GM21576 (cell line): ENCODE measurements around the gene RGS11.

Experiments
- ATAC-seq: cut with Tn5 transposase; IDR thresholded peaks from one replicate; pipeline ENCODE4 v1.9.1; 2021; ENCODE audit warnings: mild to moderate bottlenecking, moderate library complexity; ENCODE audit not compliant: unreplicated experiment

Gene RGS11

DNA sequence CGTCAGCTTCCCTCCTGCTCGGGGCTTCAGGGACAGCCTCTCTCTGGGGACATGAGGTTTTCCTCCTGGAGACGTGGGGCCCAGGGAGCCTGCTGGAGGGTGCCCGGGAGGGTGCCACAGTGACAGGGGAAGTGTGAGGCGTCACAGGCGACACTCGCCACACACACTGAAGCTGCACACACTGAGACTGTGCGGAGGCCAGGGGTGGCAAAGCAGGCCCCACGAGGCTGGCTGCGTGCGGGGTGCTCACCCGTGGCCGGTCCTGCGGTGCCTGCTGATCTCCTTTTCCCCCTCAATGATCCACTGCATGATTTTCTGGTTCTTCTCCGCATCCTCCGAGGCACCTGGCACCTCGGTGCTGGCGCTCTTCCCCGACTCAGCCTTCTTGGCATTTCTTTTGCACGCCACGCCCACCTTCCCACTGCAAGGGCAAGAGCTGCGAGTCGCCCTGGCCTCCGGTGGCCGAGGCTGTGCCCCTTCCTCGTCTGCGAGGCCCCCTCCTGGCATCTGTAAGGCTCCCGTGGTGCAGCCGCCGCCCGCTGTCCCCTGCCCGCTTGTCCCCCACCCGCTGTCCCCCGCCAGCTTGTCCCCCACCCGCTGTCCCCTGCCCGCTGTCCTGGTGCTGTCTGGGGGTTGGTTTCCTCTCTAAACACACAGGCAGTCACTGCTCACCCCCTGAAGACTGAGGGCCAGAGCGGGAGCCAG, 21.2 kb upstream of the RGS11 start:
- ATAC-seq, result no peak

DNA sequence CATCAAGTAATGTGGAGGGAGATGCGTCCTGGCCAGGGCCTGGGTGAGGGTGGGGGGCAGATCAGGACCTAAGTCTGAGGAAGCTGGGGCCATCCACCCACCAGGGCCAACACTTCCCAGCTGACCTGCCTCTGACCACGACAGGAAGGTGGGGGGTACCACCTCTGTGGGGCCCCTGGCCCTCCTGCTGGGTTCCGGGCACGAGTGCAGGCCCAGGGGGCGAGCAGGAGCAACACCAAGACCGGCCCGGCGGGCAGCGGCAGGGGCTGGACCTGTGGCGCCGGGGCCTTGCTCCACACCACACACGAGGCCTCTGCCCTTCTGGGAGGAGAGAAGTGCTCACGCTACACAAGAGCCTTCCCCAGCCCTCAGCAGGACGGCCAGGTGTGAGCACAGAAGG, 20.5 kb upstream of the RGS11 start:
- ATAC-seq, result no peak

GRCh38 chr16:293043-293775, 17.5 kb upstream of the RGS11 start:
- ATAC-seq, result no peak

DNA sequence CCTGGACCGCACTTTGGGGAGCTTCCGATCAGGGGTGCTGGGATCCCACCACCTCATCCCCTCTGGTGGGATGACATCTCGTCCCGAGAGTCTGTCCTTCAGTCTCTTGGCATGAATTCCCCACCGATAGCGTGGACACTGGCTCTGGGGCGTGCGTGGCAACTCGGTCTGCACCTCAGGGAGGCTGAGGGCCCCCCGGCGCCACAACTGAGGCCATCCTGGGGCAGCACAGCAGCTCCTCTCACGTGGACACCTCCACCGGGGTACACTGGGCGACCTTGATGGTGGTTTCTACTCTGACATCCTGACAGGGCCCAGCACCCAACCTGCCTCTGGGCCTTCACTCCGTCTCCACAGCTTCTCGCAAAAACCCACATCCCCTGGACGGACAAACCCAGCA, 15.8 kb upstream of the RGS11 start:
- no peak for ATAC-seq

- ATAC-seq, result no peak
Observed at GRCh38 chr16:290681-291405, 15.1 kb upstream of the RGS11 start.

DNA sequence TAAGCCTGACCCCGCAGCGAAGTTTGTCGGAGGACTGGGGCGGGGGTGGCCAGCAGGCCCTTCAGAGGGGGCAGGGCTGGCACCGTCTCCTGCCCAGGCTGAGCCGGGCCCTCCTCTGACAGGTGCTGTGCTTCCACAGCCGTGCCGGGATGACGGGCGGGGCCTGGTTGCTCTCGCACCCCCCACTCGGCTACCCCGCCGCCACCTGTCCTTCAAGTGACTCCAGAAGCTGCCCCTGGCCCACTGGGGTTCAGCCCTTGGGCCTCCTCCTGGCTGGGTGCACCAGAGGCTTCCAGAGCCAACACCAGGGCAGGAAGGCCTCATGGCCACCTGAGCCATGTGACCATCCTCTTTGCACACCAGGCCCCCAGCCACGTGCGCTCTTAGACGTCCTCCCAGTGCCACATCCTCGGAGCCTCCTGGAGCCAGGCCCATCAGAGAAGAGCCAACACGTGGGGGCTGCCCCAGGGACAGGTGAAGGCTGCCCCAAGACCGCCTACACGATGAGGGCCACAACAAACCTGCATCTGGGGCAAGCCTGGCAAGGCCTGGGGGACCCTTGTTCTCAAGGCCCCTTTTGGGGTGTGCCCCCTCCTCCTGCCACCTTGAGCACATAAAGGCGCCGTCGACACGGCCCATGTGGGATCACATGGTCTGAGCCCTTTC, 14.4 kb upstream of the RGS11 start:
- ATAC-seq, result no peak

DNA sequence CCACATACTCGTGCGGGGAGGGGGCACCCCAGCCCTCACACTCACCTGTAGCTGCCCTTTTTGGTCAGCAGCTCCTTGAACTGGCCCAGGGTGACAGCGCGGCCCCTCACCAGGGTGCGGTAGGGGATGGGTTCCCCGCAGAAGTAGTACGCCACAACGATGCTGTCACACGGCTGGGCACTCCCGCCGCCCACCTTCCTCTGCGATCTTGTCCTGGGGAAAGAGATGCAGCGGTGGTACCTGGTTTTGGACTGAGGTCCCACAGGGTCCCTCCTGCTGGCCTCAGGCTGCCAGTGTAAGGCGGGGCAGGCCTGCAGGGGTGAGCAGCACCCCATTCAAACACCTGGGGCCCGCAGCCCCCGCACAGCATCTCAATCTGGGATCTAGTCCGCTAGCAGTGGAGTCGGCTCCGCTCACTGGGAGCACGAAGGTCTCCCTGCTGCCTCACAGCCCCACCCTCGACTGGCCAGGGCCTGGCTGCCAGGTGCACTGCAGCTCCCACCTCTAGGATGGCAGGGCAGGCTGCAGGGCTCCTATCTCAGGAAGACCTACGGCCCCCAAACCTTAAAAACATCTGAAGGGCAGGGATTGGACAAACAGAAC, 13.8 kb upstream of the RGS11 start:
- ATAC-seq, result no peak

GRCh38 chr16:287981-288920, 12.5 kb upstream of the RGS11 start:
- ATAC-seq, result no peak

DNA sequence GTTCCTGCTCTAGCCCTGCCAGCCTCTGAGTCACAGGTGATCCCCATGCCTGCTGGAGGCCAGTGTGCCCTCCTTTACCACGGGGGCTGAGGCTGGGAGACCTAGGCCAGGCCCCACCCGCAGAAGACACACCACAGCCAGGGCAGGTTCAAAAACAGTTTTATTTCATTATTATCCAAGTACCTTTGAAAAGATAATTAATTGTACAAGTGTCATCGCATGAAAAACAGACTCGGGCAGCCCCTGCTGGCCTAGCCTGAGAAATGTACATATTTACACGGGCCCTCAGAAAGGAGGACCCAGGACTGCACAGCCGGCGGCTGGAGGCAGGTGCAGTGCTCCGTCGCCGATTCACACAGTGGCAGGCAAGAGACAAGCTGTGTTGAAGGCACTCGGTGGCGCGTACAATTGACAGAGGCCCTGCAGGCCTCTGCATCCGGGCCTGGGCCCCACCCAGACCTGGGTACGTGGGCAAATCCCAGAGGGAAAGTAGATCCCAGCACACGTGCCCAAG, 11.6 kb upstream of the RGS11 start:
- ATAC-seq, result no peak

DNA sequence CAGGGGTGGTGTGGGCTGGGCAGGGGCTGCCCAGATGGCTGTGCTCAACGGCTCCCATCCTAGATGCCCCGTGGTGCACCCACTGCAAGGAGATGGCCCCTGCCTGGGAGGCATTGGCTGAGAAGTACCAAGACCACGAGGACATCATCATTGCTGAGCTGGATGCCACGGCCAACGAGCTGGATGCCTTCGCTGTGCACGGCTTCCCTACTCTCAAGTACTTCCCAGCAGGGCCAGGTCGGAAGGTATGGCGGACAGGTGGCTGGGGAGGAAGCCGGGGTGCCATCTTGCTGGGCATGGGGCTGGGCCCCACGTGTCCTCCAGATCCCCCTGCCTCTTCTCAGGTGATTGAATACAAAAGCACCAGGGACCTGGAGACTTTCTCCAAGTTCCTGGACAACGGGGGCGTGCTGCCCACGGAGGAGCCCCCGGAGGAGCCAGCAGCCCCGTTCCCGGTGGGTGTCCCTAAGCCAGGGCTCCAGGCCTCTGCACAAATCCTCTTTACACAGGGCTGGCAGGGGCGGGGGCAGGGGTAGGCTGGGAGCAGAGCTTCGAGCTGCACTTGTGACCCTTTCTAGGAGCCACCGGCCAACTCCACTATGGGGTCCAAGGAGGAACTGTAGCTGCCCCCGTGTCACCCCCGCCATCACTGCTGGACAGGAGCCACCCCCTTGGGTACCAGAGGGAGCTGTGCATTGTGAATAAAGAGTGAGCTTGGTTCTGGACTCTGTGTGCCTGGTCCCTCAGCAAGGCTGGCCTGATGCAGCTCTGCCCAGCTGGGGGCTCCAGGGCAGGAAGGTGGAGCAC, 10.9 kb upstream of the RGS11 start:
- ATAC-seq, result no peak

DNA sequence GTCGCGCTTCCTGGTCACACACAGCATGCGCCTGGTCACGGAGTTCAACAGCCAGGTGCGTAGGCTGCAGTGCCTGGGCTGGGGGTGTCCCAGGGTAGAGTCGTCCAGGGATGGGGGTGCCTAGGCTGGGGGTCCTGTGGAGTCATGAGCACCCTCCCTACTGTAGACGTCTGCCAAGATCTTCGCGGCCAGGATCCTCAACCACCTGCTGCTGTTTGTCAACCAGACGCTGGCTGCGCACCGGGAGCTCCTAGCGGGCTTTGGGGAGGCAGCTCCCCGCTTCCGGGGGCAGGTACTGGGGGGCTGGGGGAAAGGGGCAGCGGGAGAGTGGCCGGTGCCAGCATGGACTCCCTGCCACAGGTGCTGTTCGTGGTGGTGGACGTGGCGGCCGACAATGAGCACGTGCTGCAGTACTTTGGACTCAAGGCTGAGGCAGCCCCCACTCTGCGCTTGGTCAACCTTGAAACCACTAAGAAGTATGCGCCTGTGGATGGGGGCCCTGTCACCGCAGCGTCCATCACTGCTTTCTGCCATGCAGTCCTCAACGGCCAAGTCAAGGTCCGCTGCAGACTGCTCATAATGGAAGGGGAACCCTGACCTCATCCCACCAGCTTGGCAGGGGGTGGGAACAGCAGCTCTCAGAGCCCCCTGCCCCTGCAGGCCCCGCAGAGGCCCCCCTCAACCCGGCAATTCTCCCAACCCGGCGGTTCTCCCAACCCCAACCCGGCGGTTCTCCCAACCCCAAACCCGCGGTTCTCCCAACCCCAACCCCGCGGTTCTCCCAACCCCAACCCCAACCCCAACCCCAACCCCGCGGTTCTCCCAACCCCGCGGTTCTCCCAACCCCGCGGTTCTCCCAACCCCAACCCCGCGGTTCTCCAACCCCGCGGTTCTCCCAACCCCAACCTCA, 9.7 kb upstream of the RGS11 start:
- ATAC-seq, result no peak

DNA sequence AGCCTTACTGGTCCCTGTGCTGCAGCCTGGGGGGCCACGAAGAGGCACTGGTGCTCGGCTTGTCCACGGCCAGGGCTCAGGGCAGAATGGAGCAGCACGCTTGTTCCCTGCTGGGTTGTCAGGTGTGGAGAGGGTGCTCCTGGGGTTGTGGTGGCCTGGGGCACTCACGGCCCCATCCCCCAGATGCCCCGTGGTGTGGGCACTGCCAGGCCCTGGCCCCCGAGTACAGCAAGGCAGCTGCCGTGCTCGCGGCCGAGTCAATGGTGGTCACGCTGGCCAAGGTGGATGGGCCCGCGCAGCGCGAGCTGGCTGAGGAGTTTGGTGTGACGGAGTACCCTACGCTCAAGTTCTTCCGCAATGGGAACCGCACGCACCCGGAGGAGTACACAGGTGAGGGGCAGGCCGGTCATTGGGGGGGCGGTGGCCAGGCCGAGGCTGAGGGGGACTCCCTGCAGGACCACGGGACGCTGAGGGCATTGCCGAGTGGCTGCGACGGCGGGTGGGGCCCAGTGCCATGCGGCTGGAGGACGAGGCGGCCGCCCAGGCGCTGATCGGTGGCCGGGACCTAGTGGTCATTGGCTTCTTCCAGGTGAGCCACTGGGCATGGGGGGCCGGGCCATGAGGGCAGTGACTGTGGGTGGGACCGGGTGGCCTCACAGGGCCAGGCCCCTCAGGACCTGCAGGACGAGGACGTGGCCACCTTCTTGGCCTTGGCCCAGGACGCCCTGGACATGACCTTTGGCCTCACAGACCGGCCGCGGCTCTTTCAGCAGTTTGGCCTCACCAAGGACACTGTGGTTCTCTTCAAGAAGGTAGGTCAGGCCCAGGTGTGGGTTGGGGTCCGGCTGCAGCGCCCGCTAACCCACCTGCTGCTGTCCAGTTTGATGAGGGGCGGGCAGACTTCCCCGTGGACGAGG, 8.7 kb upstream of the RGS11 start:
- ATAC-seq, result no peak

- ATAC-seq, result no peak
Observed at GRCh38 chr16:283033-283805, 7.5 kb upstream of the RGS11 start, which contains the start of gene PDIA2. TSS of gene PDIA2 (plus strand) at chr16:283164. CDS start at chr16:283170, 6 bp downstream.

- ATAC-seq, result no peak
Observed at GRCh38 chr16:282491-282890, 6.7 kb upstream of the RGS11 start.

- no peak for ATAC-seq
Observed at GRCh38 chr16:281660-282255, 6.0 kb upstream of the RGS11 start.
